ENCODE measurements around the gene FCAR. TPM values are rescaled to one million over a fixed set of nuclear protein-coding genes. Genes with fewer than 3 reads are reported as not detected.
"Not testable (repeated sequence)": the region's sequence is repeated elsewhere in the genome, so short reads cannot be mapped to it uniquely, and the experiment has no call there.

The FCAR gene
- not detected for total RNA-seq
- long read RNA-seq = 0 reads

DNA sequence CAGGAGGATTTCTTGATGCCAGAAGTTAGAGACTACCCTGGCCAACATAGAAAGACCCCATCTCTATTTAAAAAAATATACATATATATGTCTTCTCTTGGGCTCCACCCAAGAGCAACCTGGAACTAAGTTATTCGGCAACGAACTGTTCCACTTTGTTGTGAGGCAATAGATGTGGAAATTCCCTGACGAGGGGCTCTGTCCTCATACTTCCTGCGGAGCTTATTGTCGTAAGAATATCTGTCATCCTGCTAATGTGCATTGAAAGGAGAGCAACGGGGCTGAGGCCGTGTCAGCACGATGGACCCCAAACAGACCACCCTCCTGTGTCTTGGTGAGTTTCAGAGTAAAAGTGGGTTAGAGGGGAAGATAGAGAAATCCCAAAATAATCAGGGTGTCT is at the start of gene FCAR:
FCAR (plus strand) TSS at position 246 of the 400 bp plus-strand sequence; CDS start at position 301, 55 bp downstream.
- Histone ChIP-seq H3K9me3 (replicated peaks) (peaks cover 8% of the 10 kb centered on the region), H3K4me1 (no peaks in the 10 kb centered on the region), H3K27ac (replicated peaks) (no peak within 1 kb of the TSS), H3K36me3 (no peaks in the 10 kb centered on the region), H3K27me3 (ENCODE audit: low read depth) (peaks cover 32% of the 10 kb centered on the region), H3K4me3 (no peak within 1 kb of the TSS)
- no peak for DNase-seq
- intact Hi-C loops (cut with micrococcal nuclease) = no loop called here
- TF ChIP-seq CTCF (IDR thresholded peaks at IDR 0.05; ENCODE audit: borderline replicate concordance) = no peak

DNA sequence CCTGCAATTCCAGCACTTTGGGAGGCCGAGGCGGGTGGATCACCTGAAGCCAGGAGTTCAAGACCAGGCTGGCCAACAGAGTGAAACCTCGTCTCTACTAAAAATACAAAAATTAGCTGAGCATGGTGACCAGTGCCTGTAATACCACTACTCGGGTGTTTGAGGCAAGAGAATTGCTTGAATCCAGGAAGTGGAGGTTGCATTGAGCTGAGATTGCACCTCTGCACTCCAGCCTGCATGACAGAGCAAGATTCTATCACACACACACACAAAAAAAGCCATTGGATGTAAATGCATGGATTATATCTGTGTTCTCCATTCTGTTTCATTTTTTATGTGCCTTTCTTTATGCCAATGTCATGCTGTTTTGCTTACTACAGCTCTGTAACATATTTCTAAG is 49.6 kb upstream of the FCAR start:
- H3K9me3 ChIP-seq (replicated peaks); intact Hi-C loops (cut with micrococcal nuclease); H3K27ac ChIP-seq (replicated peaks); H3K4me3 ChIP-seq; H3K4me1 ChIP-seq; DNase-seq; H3K36me3 ChIP-seq: not testable (repeated sequence)
- peaks cover 40% of the 10 kb centered on the region for H3K27me3 ChIP-seq (ENCODE audit: low read depth)

GRCh38 chr19:54825326-54825725 is 48.7 kb upstream of the FCAR start:
- DNase-seq; H3K27ac ChIP-seq (replicated peaks); intact Hi-C loops (cut with micrococcal nuclease); H3K9me3 ChIP-seq (replicated peaks); H3K4me3 ChIP-seq; H3K4me1 ChIP-seq; H3K36me3 ChIP-seq: not testable (repeated sequence)
- peaks cover 31% of the 10 kb centered on the region for H3K27me3 ChIP-seq (ENCODE audit: low read depth)

DNA sequence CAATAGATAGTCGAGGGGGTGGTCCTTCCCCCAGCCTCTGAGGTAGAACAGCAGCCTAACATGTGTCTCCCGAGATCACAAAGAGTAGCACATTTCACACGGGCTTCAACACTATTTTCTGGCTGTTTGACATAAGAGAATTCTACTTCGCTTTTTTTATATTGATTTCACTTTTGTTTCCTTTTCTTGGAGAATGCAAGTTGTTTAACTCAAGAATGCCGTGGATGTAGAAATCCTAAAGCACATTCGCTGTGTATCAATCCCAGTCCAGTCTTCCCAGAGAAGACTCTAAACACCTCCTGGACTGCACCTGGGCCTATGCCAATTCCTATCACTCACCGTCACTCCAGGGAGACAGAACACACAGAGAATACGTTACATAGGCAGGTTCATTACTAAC is 46.0 kb upstream of the FCAR start:
- H3K36me3 ChIP-seq; intact Hi-C loops (cut with micrococcal nuclease); H3K4me1 ChIP-seq; H3K27ac ChIP-seq (replicated peaks); H3K9me3 ChIP-seq (replicated peaks); DNase-seq; H3K4me3 ChIP-seq: not testable (repeated sequence)
- peaks cover 27% of the 10 kb centered on the region for H3K27me3 ChIP-seq (ENCODE audit: low read depth)

- intact Hi-C loops (cut with micrococcal nuclease); H3K36me3 ChIP-seq: not testable (repeated sequence)
These were observed 41.5 kb upstream of the FCAR start, which contains the start of gene KIR2DS4 for GRCh38 chr19:54832496-54832895. Gene KIR2DS4, plus strand, starts transcription at chr19:54832676.

DNA sequence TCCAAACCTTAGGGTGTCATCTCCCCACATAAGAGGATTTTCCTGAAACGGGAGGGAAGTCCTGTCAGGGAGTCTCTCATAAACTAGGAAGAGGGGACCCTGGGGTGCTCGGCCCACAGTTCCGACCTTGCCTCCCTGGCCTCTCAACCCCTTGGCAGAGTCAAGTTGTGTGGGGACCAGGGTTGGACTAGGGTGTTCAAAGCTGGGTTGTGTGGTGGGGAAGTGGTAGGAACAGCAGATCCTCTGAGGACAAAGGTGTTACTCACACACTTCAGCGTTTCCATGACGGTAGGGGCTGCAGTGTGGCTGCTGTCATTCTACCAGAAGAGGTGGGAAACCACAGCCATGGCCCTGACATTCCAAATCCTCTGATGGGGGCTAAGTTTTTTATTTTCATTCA is 38.9 kb upstream of the FCAR start:
- DNase-seq; H3K36me3 ChIP-seq; H3K27ac ChIP-seq (replicated peaks); H3K4me3 ChIP-seq; H3K4me1 ChIP-seq; H3K9me3 ChIP-seq (replicated peaks); intact Hi-C loops (cut with micrococcal nuclease): not testable (repeated sequence)
- peaks cover 11% of the 10 kb centered on the region for H3K27me3 ChIP-seq (ENCODE audit: low read depth)

More at GRCh38 chr19:54832496-54832895, 41.5 kb upstream of the FCAR start, which contains the start of gene KIR2DS4:
- not testable (repeated sequence) for H3K4me1 ChIP-seq; H3K4me3 ChIP-seq; H3K27ac ChIP-seq (replicated peaks); DNase-seq; H3K9me3 ChIP-seq (replicated peaks)
- H3K27me3 ChIP-seq (ENCODE audit: low read depth) = peaks cover 19% of the 10 kb centered on the region

DNA sequence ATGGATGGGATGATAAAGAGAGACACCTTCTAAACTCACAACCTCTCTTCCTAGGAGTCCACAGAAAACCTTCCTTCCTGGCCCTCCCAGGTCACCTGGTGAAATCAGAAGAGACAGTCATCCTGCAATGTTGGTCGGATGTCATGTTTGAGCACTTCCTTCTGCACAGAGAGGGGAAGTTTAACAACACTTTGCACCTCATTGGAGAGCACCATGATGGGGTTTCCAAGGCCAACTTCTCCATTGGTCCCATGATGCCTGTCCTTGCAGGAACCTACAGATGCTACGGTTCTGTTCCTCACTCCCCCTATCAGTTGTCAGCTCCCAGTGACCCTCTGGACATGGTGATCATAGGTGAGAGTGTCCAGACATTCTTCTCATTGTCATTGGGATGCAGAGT is 36.5 kb upstream of the FCAR start:
- H3K36me3 ChIP-seq; H3K4me3 ChIP-seq; H3K27me3 ChIP-seq (ENCODE audit: low read depth); H3K27ac ChIP-seq (replicated peaks); intact Hi-C loops (cut with micrococcal nuclease); DNase-seq; H3K4me1 ChIP-seq; H3K9me3 ChIP-seq (replicated peaks): not testable (repeated sequence)

- H3K4me1 ChIP-seq; H3K9me3 ChIP-seq (replicated peaks); H3K27ac ChIP-seq (replicated peaks); H3K4me3 ChIP-seq; intact Hi-C loops (cut with micrococcal nuclease); H3K36me3 ChIP-seq; DNase-seq: not testable (repeated sequence)
- peaks cover 27% of the 10 kb centered on the region for H3K27me3 ChIP-seq (ENCODE audit: low read depth)
These were observed 30.9 kb upstream of the FCAR start for GRCh38 chr19:54843171-54843570.

- H3K4me3 ChIP-seq; intact Hi-C loops (cut with micrococcal nuclease); H3K27ac ChIP-seq (replicated peaks); DNase-seq; H3K4me1 ChIP-seq; H3K9me3 ChIP-seq (replicated peaks); H3K36me3 ChIP-seq: not testable (repeated sequence)
- H3K27me3 ChIP-seq (ENCODE audit: low read depth) = peaks cover 33% of the 10 kb centered on the region
These were observed 23.9 kb upstream of the FCAR start, which contains the start of gene KIR3DL2 for GRCh38 chr19:54850061-54850640. Gene KIR3DL2, plus strand, starts transcription at chr19:54850443. Its CDS starts 33 bp downstream, at chr19:54850476.
